Upper lobe of right lung (tissue), 1 donor: ENCODE results near the gene TTC7B. TPM values are rescaled to one million over a fixed set of nuclear protein-coding genes. Genes with fewer than 3 reads are reported as not detected.

Experiments used
- total RNA-seq: library from RNA; stranded (reverse); fragmentation: NEBNext Ultra II Directional; extraction: Animal tissue kit (Norgen Biotek cat#: 25700); gene quantifications from one replicate; pipeline ENCODE4 v1.2.1, GENCODE V29; 2021
- donor health status: DM: no; HTN: yes; CAD: no; lungs with severe emphysema.

The TTC7B gene
- total RNA-seq, 1 donor from 2014 or later: 41.5 TPM

Other genes starting within 250 kb of the TTC7B start
- 8.0 TPM for gene RPS6KA5, start 244.2 kb upstream of the TTC7B start, total RNA-seq